Stimulated activated CD8-positive, alpha-beta memory T cell treated with anti-CD3 and anti-CD28 coated beads, Interleukin-12 subunit alpha, Interleukin-12 subunit beta, amount 100 ng/mL, for 4 hours (primary cell): ENCODE measurements around the gene ADCK2.
"Not testable (repeated sequence)": the region's sequence is repeated elsewhere in the genome, so short reads cannot be mapped to it uniquely, and the experiment has no call there.

Source experiments
- DNase-seq: peaks from one replicate; pipeline ENCODE4 v3.0.0-alpha.2; 2020; ENCODE audit warnings: low read depth

ADCK2 gene

DNA sequence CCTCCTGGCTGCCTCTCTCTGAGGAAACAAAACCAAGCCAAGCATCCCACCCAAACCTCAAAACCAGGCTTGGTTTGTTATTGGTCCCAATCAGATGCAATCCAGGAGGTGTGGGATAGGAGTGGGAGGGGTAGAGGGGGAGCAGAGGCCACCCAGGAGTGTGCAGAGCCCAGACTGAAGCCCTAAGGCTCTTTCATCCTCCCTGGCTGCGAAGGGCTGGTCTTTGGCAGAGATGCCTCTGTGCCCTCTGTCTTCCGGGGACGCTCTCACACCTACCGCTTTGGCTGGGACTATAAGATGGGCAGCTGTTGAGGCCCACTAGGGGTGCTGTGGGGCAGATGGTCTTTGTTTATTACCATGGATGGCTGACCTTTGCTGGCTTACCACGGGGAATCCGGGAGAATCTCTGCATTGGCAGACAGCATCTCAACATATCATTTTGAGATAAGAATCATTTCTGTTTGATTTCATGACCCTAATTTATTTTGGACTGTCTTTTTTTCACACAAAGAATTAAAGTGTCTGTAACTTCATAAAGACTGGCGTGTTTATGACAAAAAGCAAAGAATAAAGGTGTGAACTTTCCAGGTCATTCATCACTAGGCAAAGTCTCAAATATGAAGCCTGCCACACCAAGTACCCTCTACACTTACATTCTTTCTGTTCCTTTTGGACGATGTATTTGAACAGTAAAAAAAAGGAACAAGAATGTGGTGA lies 25.7 kb upstream of the ADCK2 start:
- DNase-seq: no peak

DNA sequence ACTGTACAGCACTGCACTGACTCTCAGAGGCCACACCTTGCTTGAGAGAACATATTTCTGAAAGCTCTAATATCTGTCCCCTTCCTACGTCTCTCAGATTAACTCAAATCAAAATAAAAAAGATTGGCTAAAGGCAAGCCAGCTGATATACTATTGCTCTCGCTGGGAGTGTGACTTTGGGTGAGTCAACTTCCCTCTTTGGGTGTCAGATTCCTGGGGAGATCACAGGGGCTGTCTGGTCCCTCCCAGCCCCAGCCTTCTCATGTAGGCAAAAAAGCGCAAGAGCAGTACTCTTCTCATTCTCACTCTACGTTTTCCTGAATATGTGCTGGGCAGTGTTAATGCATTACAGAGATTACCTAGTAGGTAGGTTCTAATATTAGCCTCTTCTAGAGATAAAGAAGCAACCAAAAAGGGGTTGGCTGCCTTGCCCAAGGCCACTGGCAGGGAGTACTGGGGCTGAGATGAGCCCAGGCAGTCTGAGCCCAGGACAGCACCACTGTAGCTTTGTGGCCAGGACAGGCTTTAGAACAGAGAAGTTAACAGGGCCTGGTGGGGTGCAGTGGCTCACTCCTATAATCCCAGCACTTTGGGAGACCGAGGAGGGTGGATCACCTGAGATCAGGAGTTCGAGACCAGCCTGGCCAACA lies 23.1 kb upstream of the ADCK2 start:
- no peak for DNase-seq

- no peak for DNase-seq
These were observed 22.4 kb upstream of the ADCK2 start for GRCh38 chr7:140650367-140650766.

DNA sequence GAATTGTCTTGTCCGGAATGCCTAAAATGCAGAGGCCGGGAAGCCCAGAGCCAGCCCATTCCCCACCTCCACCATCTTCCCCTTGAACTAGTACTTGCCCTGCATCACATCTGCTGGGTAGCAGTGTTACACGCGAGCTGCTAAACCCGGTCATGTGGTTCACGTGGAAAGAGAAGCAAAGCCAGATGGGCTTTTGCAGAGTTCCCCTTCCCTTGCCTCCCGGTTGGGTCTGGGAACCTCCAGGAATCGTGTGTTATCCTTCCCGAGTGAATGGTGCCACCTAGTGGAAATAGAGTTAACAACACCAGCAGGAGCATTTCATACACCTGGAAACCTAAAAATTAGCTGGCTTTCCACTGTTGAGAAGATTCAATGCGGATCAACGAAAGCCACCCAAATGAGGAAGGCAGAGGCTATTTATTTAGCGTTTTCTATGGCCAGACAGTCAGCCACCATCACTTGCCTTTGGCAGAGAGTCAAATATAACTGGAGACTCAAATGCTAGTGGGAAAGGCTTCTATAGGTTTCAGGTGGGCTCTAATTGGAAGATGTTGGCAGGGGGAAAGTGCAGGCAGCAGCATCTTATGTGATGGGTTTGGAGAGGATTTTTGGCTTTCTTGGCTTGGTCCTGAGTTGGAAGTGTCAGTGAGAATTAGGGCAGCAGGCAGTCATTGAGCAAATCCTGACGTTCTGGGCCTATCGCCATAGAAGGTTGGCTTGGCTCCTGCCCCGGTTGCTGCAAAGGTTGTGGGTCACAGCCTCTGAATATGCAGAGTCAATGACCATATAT lies 19.2 kb upstream of the ADCK2 start:
- no peak for DNase-seq

- DNase-seq: no peak
These were observed 18.7 kb upstream of the ADCK2 start for GRCh38 chr7:140654109-140654387.

DNA sequence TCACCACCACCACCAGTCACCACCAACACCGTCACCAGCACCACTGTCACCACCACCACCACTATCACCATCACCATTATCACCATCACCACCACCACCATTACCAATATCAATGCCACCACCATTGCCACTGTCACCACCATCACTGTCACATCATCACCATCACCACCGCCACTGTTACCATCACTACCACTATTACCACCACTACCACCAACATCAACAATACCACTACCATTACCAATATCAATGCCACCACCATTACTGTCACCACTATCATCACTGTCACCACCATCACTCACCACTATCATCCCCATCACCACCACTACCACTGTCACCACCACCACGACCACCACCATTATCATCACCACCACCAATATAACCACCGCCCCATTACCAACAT lies 18.1 kb upstream of the ADCK2 start:
- no peak for DNase-seq

GRCh38 chr7:140655511-140656408 lies 17.0 kb upstream of the ADCK2 start:
- no peak for DNase-seq

DNA sequence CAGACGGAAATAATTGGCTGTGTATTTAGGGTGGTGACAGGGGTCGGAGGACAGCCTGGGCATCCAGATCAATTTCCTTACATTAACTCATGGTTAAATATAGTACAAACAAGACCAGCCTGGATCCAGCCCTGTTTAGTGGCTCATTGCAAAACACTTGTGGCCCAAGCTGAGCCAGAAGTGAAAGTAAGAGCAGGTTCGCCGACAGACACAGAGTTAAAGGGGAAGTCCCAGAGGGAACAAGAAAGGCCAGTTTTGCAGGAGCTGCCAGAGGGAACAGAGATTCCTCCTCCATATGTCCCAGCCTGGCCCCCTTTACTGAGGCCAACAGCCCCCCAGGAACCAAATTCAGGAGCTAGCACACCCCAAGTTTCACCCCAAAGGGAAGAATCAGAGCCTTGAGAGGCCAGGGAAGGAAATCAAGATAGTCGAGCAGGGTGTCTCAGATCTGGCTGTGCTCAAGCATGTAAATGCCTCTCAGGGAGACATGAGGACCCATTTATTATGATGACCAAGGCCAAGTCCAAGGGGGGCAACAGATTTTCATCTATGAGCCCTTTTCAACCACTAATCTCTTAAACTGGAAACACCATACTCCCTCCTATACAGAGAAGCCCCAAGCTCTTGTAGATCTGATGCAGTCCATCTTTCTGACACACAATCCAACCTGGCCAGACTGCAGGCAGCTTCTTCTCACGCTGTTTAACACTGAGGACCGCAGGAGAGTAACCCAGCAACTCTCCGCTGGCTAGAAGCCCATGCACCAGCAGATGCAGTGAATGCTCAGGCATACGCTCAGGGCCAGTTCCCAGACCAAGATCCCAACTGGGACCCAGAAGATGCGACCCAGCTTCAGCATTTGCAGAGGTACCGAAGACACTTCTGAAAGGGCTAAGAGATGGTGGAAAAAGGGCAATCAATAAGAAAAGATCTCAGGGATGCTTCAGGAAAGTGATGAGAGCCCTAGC lies 15.9 kb upstream of the ADCK2 start:
- DNase-seq: no peak

DNA sequence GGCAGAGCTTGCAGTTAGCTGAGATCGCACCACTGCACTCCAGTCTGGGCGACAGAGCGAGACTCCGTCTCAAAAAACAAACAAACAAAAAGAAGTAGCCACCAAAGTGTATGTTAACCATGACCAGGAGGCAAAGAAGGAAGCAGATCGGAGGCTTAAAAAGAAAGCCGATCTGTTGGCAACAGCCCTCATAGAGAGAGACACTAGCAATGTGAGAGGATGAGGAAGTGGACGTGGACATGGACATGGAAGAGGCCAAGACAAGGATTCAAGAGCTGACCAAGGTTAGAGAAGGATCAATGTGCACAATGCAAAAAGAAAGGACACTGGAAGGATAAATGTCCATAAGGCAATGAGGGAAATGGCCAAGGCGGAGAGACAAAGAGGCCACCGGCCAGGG lies 14.9 kb upstream of the ADCK2 start:
- DNase-seq: no peak

DNA sequence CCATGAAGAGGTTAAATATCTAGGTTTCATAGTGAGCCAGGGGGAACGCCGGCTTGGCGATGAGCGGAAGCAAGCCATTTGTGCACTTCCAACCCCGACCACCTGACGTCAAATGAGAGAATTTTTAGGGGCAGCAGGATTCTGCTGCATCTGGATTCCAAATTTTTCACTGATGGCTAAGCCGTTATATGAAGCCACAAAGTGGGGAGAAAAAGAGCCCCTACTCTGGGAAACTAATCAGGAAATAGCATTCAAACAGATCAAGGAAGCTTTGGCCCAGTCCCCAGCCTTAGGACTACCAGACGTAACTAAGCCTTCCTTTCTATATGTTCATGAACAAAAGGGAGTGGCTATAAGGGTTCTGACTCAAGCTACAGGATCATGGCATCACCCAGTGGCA lies 12.9 kb upstream of the ADCK2 start:
- no peak for DNase-seq

- no peak for DNase-seq
These were observed 11.6 kb upstream of the ADCK2 start for GRCh38 chr7:140661124-140661523.

DNA sequence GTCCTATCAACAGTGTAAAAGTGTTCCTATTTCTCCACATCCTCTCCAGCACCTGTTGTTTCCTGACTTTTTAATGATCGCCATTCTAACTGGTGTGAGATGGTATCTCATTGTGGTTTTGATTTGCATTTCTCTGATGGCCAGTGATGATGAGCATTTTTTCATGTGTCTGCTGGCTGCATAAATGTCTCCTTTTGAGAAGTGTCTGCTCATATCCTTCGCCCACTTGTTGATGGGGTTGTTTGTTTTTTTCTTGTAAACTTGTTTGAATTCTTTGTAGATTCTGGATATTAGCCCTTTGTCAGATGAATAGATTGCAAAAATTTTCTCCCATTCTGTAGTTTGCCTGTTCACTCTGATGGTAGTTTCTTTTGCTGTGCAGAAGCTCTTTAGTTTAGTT lies 9.8 kb upstream of the ADCK2 start:
- not testable (repeated sequence) for DNase-seq

- DNase-seq: no peak
These were observed 5.3 kb upstream of the ADCK2 start for GRCh38 chr7:140667476-140667875.

GRCh38 chr7:140668641-140669040 lies 4.1 kb upstream of the ADCK2 start:
- no peak for DNase-seq

GRCh38 chr7:140669352-140669751 lies 3.4 kb upstream of the ADCK2 start:
- no peak for DNase-seq

DNA sequence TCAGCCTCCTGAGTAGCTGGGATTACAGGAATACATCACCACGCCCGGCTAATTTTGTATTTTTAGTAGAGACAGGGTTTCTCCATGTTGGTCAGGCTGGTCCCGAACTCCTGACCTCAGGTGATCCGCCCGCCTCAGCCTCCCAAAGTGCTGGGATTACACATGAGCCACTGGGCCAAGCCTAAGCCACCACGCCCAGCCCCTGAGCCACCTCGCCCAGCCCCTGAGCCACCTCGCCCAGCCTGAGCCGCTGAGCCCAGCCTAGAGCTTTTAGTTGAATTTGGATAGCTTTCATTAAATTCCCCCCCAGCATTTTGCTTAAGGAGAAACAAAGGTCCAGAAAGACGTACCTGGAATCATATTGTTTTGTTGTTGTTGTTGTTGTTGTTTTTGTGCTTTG lies 2.9 kb upstream of the ADCK2 start:
- not testable (repeated sequence) for DNase-seq

DNA sequence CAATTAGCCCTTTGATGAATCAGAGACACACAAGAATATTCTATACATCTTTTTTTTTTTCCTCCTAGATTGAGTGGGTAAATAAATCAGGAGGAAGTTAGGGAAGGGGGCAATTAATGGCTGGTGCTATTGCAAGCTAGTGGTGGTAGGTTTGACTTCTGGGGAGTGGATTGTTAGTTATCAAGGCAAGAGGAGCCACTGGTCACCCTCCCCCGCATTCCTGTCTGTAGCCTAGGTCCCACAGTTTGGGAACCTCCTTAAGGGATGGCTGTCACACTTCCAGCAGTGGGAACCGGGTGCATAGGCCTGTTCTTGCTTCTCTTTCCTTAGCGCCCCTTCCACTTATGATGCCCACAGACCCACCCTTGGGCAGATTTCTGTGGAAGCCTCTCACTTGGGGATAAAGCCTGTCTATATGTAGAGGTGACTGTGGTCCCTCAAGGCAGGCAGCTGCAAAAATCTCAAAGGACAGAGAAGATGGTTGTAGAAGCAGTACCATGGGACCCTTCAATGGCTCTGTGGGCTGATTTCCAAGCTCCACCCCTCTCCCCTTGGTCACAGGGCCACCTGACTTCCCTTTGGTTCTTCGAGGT lies 2.3 kb upstream of the ADCK2 start:
- DNase-seq: no peak

GRCh38 chr7:140671966-140672365 lies 779 bp upstream of the ADCK2 start:
- no peak for DNase-seq

DNA sequence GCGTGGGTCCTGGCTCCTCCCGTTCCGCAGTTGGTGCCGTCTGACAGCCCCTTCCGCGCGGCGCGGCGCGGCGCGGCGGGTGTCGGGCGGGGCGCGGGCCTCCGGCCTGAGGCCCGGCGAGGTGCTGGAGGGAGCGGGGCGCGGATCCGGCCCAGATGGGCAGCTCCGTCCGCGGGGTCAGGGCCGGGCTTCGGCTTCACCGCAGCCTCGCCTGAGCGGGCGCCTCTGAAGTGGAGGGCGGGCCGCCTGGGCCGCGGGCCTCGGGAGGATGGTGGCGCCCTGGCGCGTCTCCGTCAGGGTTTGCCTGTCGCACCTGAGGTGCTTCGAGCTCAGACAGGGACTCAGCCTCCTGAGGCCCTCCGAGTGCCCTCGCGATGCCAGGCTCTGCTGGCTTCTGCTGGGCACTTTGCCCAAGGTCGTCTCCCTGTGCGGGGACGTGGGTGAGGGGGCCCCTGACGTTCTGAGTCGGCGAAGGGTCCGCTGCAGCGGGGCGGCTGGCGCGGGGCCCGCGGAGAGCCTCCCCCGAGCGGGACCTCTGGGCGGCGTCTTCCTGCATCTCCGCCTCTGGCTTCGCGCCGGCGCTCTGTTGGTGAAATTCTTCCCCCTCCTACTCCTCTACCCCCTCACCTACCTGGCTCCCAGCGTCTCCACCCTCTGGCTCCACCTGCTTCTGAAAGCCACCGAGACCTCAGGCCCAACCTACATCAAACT lies 473 bp downstream of the ADCK2 start:
- DNase-seq: peak; percentile 43

DNA sequence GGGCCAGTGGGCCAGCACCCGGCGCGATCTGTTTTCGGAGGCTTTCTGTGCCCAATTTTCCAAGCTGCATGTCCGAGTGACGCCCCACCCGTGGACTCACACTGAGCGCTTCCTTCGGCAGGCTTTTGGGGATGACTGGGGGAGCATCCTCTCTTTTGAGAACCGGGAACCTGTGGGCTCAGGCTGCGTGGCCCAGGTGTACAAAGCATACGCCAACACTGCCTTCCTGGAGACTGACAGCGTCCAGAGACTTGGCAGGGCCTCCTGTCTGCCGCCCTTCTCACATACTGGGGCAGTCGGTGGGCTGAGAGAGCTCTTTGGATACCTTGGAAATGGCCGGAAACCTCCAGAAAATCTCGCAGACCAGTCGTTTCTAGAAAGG lies 1.0 kb downstream of the ADCK2 start:
- no peak for DNase-seq
